GM12873 (cell line): ENCODE results near the gene CYP11A1.

ENCODE experiments used
- CTCF ChIP-seq: IDR thresholded peaks from 2 replicates; pipeline ENCODE4 v1.5.1; 2012; ENCODE audit warnings: low read depth, mild to moderate bottlenecking, moderate library complexity, low read length, control low read depth; ENCODE audit not compliant: insufficient read depth; ENCODE audit errors: missing control alignments

Gene CYP11A1

GRCh38 chr15:74374648-74375302 lies 7.3 kb upstream of the CYP11A1 start:
- TF ChIP-seq CTCF: peak; percentile 51

- TF ChIP-seq CTCF: peak; percentile 78
Measured at GRCh38 chr15:74373731-74374647, 6.5 kb upstream of the CYP11A1 start.

- no peak for TF ChIP-seq CTCF
Measured at GRCh38 chr15:74373056-74373650, 5.7 kb upstream of the CYP11A1 start.

GRCh38 chr15:74370471-74370870 lies 3.0 kb upstream of the CYP11A1 start:
- TF ChIP-seq CTCF: no peak

GRCh38 chr15:74369756-74370155 lies 2.3 kb upstream of the CYP11A1 start:
- no peak for TF ChIP-seq CTCF

GRCh38 chr15:74369084-74369745 lies 1.8 kb upstream of the CYP11A1 start:
- no peak for TF ChIP-seq CTCF
